Calu3 (cell line): ENCODE data around the gene STX8. TPM values are rescaled to one million over a fixed set of nuclear protein-coding genes. Genes with fewer than 3 reads are reported as not detected.

ENCODE experiments used
- BruUV-seq: library from RNA; stranded (reverse); fragments of 400-500 nt; replicated peaks from 2 replicates; lab custom pipeline; 2021; lab: Mats Ljungman, UMichigan
- CTCF ChIA-PET: fragments of 300-600 bp; sonication (Branson Sonifier 250); formaldehyde crosslinking; loops from one replicate; lab custom pipeline; 2022; ENCODE audit warnings: antibody characterized with exemption; lab: Charles Lee
- DNase-seq: peaks from one replicate; pipeline ENCODE4 v3.0.0; 2022
- H3K27ac Mint-ChIP-seq: one replicate; pipeline ENCODE4 v1.8.0; 2022; ENCODE audit warnings: mixed read lengths; ENCODE audit not compliant: unreplicated experiment
- H3K27me3 Mint-ChIP-seq: one replicate; pipeline ENCODE4 v1.8.0; 2022; ENCODE audit warnings: mixed read lengths; ENCODE audit not compliant: unreplicated experiment
- H3K36me3 Mint-ChIP-seq: one replicate; pipeline ENCODE4 v1.8.0; 2022; ENCODE audit warnings: mild to moderate bottlenecking, moderate library complexity, mixed read lengths; ENCODE audit not compliant: insufficient read depth, unreplicated experiment
- H3K4me1 Mint-ChIP-seq: one replicate; pipeline ENCODE4 v1.8.0; 2022; ENCODE audit warnings: mild to moderate bottlenecking, low read depth, mixed read lengths; ENCODE audit not compliant: unreplicated experiment
- H3K4me3 Mint-ChIP-seq: one replicate; pipeline ENCODE4 v1.8.0; 2022; ENCODE audit warnings: mild to moderate bottlenecking, low read depth, moderate library complexity, mixed read lengths; ENCODE audit not compliant: unreplicated experiment
- H3K9me3 Mint-ChIP-seq: one replicate; pipeline ENCODE4 v1.8.0; 2022; ENCODE audit warnings: low read depth, mixed read lengths; ENCODE audit not compliant: unreplicated experiment
- CTCF ChIP-seq: fragments of 200-600 bp; IDR thresholded peaks from one replicate; pipeline ENCODE4 v1.8.0; 2022; ENCODE audit warnings: antibody characterized with exemption; ENCODE audit not compliant: unreplicated experiment
- intact Hi-C: fragments of 100-400 bp; cut with micrococcal nuclease; formaldehyde crosslinking; loops from one replicate; pipeline ENCODE4 v1.10.0; 2022; ENCODE audit not compliant: unreplicated experiment
- total RNA-seq: library from RNA; stranded (reverse); gene quantifications from 2 replicates; pipeline ENCODE4 v1.2.3, GENCODE V29; 2022

The STX8 gene
- total RNA-seq, 1 experiment from 2014 or later: 32.4 TPM

GRCh38 chr17:9299695-9300094 lies 275.9 kb downstream of the STX8 start:
- Mint-ChIP-seq H3K27me3 (no peaks in the 10 kb centered on the region), H3K4me1 (no peaks in the 10 kb centered on the region), H3K4me3 (no peak overlapping the region), H3K9me3 (no peaks in the 10 kb centered on the region), H3K27ac (no peak overlapping the region), H3K36me3 (no peaks in the 10 kb centered on the region)
- no TSS peak for BruUV-seq
- CTCF ChIA-PET: no interaction called here
- intact Hi-C loops: loop anchor here (10.0 kb wide), 1 partner anchor 305 kb away; no protein-coding TSS in a partner anchor
- no peak for TF ChIP-seq CTCF
- DNase-seq: no peak

GRCh38 chr17:9298776-9299295 lies 276.8 kb downstream of the STX8 start:
- H3K36me3 Mint-ChIP-seq: no peaks in the 10 kb centered on the region
- intact Hi-C loops: loop anchor here (10.0 kb wide), 1 partner anchor 304 kb away; no protein-coding TSS in a partner anchor
- H3K9me3 Mint-ChIP-seq: no peaks in the 10 kb centered on the region
- no peaks in the 10 kb centered on the region for H3K4me1 Mint-ChIP-seq
- CTCF ChIA-PET: no interaction called here
- no peak overlapping the region for H3K4me3 Mint-ChIP-seq
- BruUV-seq: no TSS peak
- DNase-seq: no peak
- no peak for TF ChIP-seq CTCF
- no peak overlapping the region for H3K27ac Mint-ChIP-seq
- H3K27me3 Mint-ChIP-seq: no peaks in the 10 kb centered on the region

DNA sequence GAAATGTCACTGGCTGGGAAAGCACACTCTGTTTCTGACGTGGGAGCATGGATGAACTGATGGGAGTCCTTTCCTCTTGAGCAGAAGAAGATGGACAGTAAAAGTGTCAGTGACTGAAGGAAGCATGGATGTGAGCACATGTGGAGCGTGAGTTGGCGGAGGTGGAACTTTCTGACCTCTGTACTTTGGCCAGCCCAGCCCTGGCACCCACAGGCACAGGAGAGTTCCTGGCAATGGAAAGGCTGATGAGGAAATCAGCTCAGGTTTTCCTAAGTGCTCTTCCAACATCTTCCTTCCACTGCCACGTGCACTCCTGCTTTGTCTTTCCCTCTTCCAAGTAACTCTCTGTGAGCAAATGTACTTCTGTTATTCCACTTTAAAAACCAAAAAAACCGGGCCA lies 277.5 kb downstream of the STX8 start:
- H3K4me1 Mint-ChIP-seq: no peaks in the 10 kb centered on the region
- no peaks in the 10 kb centered on the region for H3K27me3 Mint-ChIP-seq
- no peak for TF ChIP-seq CTCF
- no peak for DNase-seq
- no peaks in the 10 kb centered on the region for H3K9me3 Mint-ChIP-seq
- no peak overlapping the region for H3K27ac Mint-ChIP-seq
- H3K4me3 Mint-ChIP-seq: no peak overlapping the region
- H3K36me3 Mint-ChIP-seq: no peaks in the 10 kb centered on the region
- intact Hi-C loops: loop anchor here (10.0 kb wide), 1 partner anchor 303 kb away; no protein-coding TSS in a partner anchor
- BruUV-seq: no TSS peak
- CTCF ChIA-PET: no interaction called here

GRCh38 chr17:9294661-9295210 lies 280.9 kb downstream of the STX8 start:
- CTCF ChIA-PET: no interaction called here
- BruUV-seq: no TSS peak
- Mint-ChIP-seq H3K36me3 (no peaks in the 10 kb centered on the region), H3K9me3 (no peaks in the 10 kb centered on the region), H3K27ac (no peak overlapping the region), H3K4me1 (no peaks in the 10 kb centered on the region), H3K27me3 (no peaks in the 10 kb centered on the region), H3K4me3 (no peak overlapping the region)
- TF ChIP-seq CTCF: no peak
- no peak for DNase-seq
- intact Hi-C loops: loop anchor here (10.0 kb wide), 1 partner anchor 300 kb away; no protein-coding TSS in a partner anchor
